C4-2B (cell line): Measurements from ENCODE around the gene TPD52L2.
"Not testable (repeated sequence)": the region's sequence is repeated elsewhere in the genome, so short reads cannot be mapped to it uniquely, and the experiment has no call there.

Source experiments
- ZFX ChIP-seq: fragments of 450-650 bp; IDR thresholded peaks from 2 replicates; pipeline ENCODE4 v1.6.1; 2017
- TF ChIP-seq, protein P1 (sequence below): fragments of 450-650 bp; conservative IDR thresholded peaks from 2 replicates; pipeline ENCODE4 v1.5.1; 2017; ENCODE audit warnings: mild to moderate bottlenecking

DNA sequence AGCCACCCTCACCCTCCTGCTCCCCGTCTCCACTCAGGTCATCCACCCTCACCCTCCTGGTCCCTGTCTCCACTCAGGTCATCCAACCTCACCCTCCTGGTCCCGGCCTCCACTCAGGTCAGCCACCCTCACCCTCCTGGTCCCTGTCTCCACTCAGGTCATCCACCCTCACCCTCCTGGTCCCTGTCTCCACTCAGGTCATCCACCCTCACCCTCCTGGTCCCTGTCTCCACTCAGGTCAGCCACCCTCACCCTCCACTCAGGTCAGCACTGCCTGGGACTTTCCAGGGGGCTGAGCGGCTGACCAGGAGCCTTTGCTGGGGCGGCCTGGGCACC is 11.4 kb upstream of the TPD52L2 start:
- TF ChIP-seq, protein P1, sequence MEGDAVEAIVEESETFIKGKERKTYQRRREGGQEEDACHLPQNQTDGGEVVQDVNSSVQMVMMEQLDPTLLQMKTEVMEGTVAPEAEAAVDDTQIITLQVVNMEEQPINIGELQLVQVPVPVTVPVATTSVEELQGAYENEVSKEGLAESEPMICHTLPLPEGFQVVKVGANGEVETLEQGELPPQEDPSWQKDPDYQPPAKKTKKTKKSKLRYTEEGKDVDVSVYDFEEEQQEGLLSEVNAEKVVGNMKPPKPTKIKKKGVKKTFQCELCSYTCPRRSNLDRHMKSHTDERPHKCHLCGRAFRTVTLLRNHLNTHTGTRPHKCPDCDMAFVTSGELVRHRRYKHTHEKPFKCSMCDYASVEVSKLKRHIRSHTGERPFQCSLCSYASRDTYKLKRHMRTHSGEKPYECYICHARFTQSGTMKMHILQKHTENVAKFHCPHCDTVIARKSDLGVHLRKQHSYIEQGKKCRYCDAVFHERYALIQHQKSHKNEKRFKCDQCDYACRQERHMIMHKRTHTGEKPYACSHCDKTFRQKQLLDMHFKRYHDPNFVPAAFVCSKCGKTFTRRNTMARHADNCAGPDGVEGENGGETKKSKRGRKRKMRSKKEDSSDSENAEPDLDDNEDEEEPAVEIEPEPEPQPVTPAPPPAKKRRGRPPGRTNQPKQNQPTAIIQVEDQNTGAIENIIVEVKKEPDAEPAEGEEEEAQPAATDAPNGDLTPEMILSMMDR, result not testable (repeated sequence)
- not testable (repeated sequence) for TF ChIP-seq ZFX
